NCI-H524 (cell line): Measurements from ENCODE around the gene ATRN.

Experiments
- DNase-seq, 2 experiments: peaks; one replicate each; lab custom pipeline; 2025; lab: John Stamatoyannopoulos, UW

The ATRN gene

GRCh38 chr20:3658019-3658715 is 187.3 kb downstream of the ATRN start:
- DNase-seq = no peak

GRCh38 chr20:3658716-3659491 is 188.1 kb downstream of the ATRN start:
- no peak for DNase-seq

GRCh38 chr20:3659492-3660261 is 188.9 kb downstream of the ATRN start:
- DNase-seq = no peak

GRCh38 chr20:3660262-3661059 is 189.6 kb downstream of the ATRN start:
- DNase-seq = no peak

GRCh38 chr20:3661060-3661813 is 190.4 kb downstream of the ATRN start:
- no peak for DNase-seq

- no peak for DNase-seq
Measured at GRCh38 chr20:3661814-3662665, 191.2 kb downstream of the ATRN start.

- DNase-seq = no peak
Measured at GRCh38 chr20:3663031-3663701, 192.3 kb downstream of the ATRN start, which contains the start of gene GFRA4. GFRA4 (minus strand) TSS chr20:3663399; CDS start chr20:3663399, 0 bp downstream.

GRCh38 chr20:3663858-3664257 is 193.0 kb downstream of the ATRN start:
- DNase-seq = no peak

- no peak for DNase-seq
Measured at GRCh38 chr20:3667434-3668037, 196.7 kb downstream of the ATRN start.

- no peak for DNase-seq
Measured at GRCh38 chr20:3669710-3670367, 199.0 kb downstream of the ATRN start.

GRCh38 chr20:3670511-3670910 is 199.7 kb downstream of the ATRN start:
- peak in 1 of 2 experiments; percentile 17 for DNase-seq

GRCh38 chr20:3670945-3671344 is 200.1 kb downstream of the ATRN start:
- no peak for DNase-seq

GRCh38 chr20:3671986-3672546 is 201.2 kb downstream of the ATRN start:
- no peak for DNase-seq

GRCh38 chr20:3672547-3673171 is 201.8 kb downstream of the ATRN start:
- no peak for DNase-seq

- no peak for DNase-seq
Measured at GRCh38 chr20:3673221-3674070, 202.6 kb downstream of the ATRN start.

GRCh38 chr20:3674447-3674846 is 203.6 kb downstream of the ATRN start:
- DNase-seq = no peak
